Measurements from ENCODE around the gene CMTM5. TPM values are rescaled to one million over a fixed set of nuclear protein-coding genes. Genes with fewer than 3 reads are reported as not detected.

Gene CMTM5
- total RNA-seq, 1 experiment from 2014 or later = 0.24 TPM

DNA sequence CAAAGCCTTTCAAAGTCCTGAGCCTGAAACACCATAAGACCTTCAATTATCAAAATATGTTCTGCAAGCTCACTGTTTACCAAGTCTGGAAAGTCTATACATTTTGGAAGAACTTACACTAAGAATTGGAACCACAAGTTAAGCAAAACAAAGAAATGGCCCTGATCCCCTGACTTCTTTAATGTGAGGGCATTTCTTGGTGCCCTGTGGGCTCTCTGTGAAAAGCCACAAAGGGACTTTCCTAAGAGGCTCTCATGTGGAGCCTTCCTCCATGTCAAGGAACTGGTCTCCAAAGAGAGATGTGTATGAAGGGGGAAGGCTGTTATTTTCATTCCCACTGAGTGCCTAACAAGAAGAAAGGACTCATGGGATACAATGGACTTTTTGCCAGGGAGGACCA is 44.7 kb downstream of the CMTM5 start:
- H3K27ac Mint-ChIP-seq = no peak overlapping the region
- no peaks in the 10 kb centered on the region for H3K36me3 Mint-ChIP-seq
- POLR2A ChIA-PET = no interaction called here
- DNase-seq (ENCODE audit: low spot score) = no peak
- H3K4me1 Mint-ChIP-seq = no peaks in the 10 kb centered on the region
- CTCF ChIA-PET = interaction anchor here (0.9 to 2.6 kb wide), 2 partner anchors 35 to 42 kb away, joined by 4 to 10 read pairs; no protein-coding TSS in a partner anchor
- peaks cover 23% of the 10 kb centered on the region for H3K27me3 Mint-ChIP-seq (ENCODE audit: low read depth)
- TF ChIP-seq ZNF317 (CRISPR knock-in tag; IDR thresholded peaks at IDR 0.05; ENCODE audit: borderline replicate concordance, low read depth) = no peak
- TF ChIP-seq, protein P1, sequence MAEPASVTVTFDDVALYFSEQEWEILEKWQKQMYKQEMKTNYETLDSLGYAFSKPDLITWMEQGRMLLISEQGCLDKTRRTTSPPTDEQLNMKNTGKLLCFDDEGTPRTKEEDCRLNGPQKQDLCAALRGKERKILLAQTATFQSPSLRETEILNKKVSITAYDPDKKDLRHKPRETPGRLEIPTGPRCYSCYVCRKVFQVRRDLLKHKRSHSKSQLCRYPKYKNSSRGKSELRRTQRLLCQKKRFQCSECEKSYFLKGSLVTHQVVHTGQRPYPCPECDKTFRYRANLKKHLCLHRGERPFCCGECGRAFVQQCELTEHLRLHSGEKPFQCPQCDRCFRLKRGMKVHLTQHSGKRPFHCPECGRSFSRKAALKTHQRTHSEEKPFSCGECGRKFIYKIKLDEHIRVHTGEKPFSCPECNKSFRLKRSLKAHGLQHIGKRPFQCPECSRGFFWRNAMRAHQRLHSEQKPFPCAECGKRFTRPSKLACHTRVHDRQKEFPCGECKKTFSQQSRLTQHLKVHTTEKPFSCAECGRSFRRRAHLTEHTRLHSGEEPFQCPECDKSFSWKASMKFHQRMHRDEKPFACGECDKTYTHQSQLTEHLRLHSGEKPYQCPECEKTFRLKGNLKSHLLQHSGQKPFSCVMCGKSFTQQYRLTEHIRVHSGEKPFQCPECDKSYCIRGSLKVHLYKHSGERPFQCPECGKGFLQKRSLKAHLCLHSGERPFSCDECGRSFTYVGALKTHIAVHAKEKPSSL (CRISPR knock-in tag; conservative IDR thresholded peaks at IDR 0.05) = no peak
- TF ChIP-seq ZBTB21 (CRISPR knock-in tag; IDR thresholded peaks at IDR 0.05; ENCODE audit: borderline replicate concordance) = no peak
- TF ChIP-seq ETV6 (CRISPR knock-in tag; IDR thresholded peaks at IDR 0.05) = no peak
- TF ChIP-seq, protein P2, sequence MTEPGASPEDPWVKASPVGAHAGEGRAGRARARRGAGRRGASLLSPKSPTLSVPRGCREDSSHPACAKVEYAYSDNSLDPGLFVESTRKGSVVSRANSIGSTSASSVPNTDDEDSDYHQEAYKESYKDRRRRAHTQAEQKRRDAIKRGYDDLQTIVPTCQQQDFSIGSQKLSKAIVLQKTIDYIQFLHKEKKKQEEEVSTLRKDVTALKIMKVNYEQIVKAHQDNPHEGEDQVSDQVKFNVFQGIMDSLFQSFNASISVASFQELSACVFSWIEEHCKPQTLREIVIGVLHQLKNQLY (CRISPR knock-in tag; IDR thresholded peaks at IDR 0.05) = no peak
- no peak for TF ChIP-seq GABPB1 (CRISPR knock-in tag; IDR thresholded peaks at IDR 0.05)
- TF ChIP-seq TP53 (CRISPR knock-in tag; IDR thresholded peaks at IDR 0.05) = no peak
- TF ChIP-seq ZNF121 (CRISPR knock-in tag; IDR thresholded peaks at IDR 0.05) = no peak
- TF ChIP-seq SMAD3 (CRISPR knock-in tag; IDR thresholded peaks at IDR 0.05; ENCODE audit: borderline replicate concordance) = no peak
- TF ChIP-seq, protein P3, sequence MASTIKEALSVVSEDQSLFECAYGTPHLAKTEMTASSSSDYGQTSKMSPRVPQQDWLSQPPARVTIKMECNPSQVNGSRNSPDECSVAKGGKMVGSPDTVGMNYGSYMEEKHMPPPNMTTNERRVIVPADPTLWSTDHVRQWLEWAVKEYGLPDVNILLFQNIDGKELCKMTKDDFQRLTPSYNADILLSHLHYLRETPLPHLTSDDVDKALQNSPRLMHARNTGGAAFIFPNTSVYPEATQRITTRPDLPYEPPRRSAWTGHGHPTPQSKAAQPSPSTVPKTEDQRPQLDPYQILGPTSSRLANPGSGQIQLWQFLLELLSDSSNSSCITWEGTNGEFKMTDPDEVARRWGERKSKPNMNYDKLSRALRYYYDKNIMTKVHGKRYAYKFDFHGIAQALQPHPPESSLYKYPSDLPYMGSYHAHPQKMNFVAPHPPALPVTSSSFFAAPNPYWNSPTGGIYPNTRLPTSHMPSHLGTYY (CRISPR knock-in tag; IDR thresholded peaks at IDR 0.05) = no peak
- TF ChIP-seq MXD4 (CRISPR knock-in tag; IDR thresholded peaks at IDR 0.05; ENCODE audit: borderline replicate concordance) = no peak
- TF ChIP-seq, protein P4, sequence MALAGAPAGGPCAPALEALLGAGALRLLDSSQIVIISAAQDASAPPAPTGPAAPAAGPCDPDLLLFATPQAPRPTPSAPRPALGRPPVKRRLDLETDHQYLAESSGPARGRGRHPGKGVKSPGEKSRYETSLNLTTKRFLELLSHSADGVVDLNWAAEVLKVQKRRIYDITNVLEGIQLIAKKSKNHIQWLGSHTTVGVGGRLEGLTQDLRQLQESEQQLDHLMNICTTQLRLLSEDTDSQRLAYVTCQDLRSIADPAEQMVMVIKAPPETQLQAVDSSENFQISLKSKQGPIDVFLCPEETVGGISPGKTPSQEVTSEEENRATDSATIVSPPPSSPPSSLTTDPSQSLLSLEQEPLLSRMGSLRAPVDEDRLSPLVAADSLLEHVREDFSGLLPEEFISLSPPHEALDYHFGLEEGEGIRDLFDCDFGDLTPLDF (CRISPR knock-in tag; IDR thresholded peaks at IDR 0.05) = no peak
- TF ChIP-seq, protein P5, sequence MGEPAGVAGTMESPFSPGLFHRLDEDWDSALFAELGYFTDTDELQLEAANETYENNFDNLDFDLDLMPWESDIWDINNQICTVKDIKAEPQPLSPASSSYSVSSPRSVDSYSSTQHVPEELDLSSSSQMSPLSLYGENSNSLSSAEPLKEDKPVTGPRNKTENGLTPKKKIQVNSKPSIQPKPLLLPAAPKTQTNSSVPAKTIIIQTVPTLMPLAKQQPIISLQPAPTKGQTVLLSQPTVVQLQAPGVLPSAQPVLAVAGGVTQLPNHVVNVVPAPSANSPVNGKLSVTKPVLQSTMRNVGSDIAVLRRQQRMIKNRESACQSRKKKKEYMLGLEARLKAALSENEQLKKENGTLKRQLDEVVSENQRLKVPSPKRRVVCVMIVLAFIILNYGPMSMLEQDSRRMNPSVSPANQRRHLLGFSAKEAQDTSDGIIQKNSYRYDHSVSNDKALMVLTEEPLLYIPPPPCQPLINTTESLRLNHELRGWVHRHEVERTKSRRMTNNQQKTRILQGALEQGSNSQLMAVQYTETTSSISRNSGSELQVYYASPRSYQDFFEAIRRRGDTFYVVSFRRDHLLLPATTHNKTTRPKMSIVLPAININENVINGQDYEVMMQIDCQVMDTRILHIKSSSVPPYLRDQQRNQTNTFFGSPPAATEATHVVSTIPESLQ (CRISPR knock-in tag; IDR thresholded peaks at IDR 0.05) = no peak
- peaks cover 7% of the 10 kb centered on the region for H3K9me3 Mint-ChIP-seq
- no peak for ATAC-seq
- H3K4me3 Mint-ChIP-seq = no peak overlapping the region

DNA sequence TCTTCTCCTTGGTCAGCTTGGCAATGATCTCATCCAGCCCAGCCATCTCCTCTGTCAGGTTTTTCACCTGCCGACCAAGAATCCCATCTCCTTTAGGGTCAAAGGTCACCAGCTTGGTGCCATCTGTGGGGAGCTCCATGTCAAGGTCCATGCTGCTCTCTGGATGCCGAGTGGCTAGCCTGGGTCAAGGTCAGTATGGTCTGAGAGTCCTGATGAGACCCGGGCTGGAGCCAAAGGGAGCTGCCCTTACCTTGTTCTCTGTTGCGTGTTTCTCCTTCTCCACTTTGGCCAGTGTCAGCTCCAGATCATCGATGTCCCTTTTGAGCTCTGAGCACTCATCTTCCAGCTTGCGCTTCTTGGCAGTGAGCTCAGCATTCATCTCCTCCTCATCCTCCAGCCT is 46.8 kb downstream of the CMTM5 start:
- H3K36me3 Mint-ChIP-seq = no peaks in the 10 kb centered on the region
- no peak for TF ChIP-seq JUN (CRISPR knock-in tag; IDR thresholded peaks at IDR 0.05)
- no peak for TF ChIP-seq IRF2 (CRISPR knock-in tag; IDR thresholded peaks at IDR 0.05; ENCODE audit: borderline replicate concordance, low read depth)
- TF ChIP-seq, protein P6, sequence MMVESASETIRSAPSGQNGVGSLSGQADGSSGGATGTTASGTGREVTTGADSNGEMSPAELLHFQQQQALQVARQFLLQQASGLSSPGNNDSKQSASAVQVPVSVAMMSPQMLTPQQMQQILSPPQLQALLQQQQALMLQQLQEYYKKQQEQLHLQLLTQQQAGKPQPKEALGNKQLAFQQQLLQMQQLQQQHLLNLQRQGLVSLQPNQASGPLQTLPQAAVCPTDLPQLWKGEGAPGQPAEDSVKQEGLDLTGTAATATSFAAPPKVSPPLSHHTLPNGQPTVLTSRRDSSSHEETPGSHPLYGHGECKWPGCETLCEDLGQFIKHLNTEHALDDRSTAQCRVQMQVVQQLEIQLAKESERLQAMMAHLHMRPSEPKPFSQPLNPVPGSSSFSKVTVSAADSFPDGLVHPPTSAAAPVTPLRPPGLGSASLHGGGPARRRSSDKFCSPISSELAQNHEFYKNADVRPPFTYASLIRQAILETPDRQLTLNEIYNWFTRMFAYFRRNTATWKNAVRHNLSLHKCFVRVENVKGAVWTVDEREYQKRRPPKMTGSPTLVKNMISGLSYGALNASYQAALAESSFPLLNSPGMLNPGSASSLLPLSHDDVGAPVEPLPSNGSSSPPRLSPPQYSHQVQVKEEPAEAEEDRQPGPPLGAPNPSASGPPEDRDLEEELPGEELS (CRISPR knock-in tag; IDR thresholded peaks at IDR 0.05) = no peak
- TF ChIP-seq CREB1 (CRISPR knock-in tag; IDR thresholded peaks at IDR 0.05) = no peak
- no peaks in the 10 kb centered on the region for H3K4me1 Mint-ChIP-seq
- no peak for ATAC-seq
- CTCF ChIA-PET = interaction anchor here (0.9 to 1.4 kb wide), 4 partner anchors 10 to 208 kb away, joined by 3 to 4 read pairs (median 3); partner anchors contain the start of gene SLC22A17
- no peak overlapping the region for H3K27ac Mint-ChIP-seq
- peaks cover 7% of the 10 kb centered on the region for H3K9me3 Mint-ChIP-seq
- H3K27me3 Mint-ChIP-seq (ENCODE audit: low read depth) = peaks cover 36% of the 10 kb centered on the region
- POLR2A ChIA-PET = no interaction called here
- no peak overlapping the region for H3K4me3 Mint-ChIP-seq
- DNase-seq (ENCODE audit: low spot score) = no peak

Data from WTC11 (cell line).